HepG2 (cell line): ENCODE measurements around the gene OR4E2. TPM values are rescaled to one million over a fixed set of nuclear protein-coding genes. Genes with fewer than 3 reads are reported as not detected.

ENCODE experiments used
- ATAC-seq: fragments of 200-7000 bp; cut with Tn5 transposase; 3 replicates; pipeline ENCODE4 v1.9.1; 2020; ENCODE audit warnings: mild to moderate bottlenecking, moderate library complexity
- BruUV-seq: library from RNA; stranded (reverse); fragments of 400-500 nt; replicated peaks from 2 replicates; lab custom pipeline; 2021; lab: Mats Ljungman, UMichigan
- CTCF ChIA-PET: fragments of 300-600 bp; formaldehyde crosslinking; extraction: SDS; loops from one replicate; lab custom pipeline; 2021; ENCODE audit warnings: low total read pairs, inconsistent platforms, low intra/inter-chr PET ratio; lab: Yijun Ruan, JAX
- POLR2A ChIA-PET: fragments of 350-600 bp; sonication (Branson Sonifier 250); formaldehyde crosslinking; loops from one replicate; lab custom pipeline; 2020; ENCODE audit warnings: antibody characterized with exemption, inconsistent platforms; lab: Yijun Ruan, JAX
- DNase-seq: peaks from one replicate; pipeline ENCODE4 v3.0.0-alpha.2; 2015; ENCODE audit warnings: low spot score
- FAIRE-seq: peaks from 3 replicates; lab custom pipeline; 2011; peaks lifted over from hg19 to GRCh38; lab: Jason Lieb, UNC
- H2AFZ ChIP-seq: one replicate; pipeline ENCODE4 v1.6.1; 2011; ENCODE audit warnings: low read length, inconsistent platforms
- H3K27ac ChIP-seq: fragments of 300-600 bp; 3 replicates; pipeline ENCODE4 v1.8.0; 2011; ENCODE audit warnings: mixed run types, mild to moderate bottlenecking, mixed read lengths, low read length, inconsistent platforms; ENCODE audit not compliant: insufficient read depth; ENCODE audit errors: extremely low read length
- H3K27me3 ChIP-seq, 2 experiments: fragments of 200-600 bp in 1 of 2; 2 replicates in 1 of 2; 3 replicates in 1 of 2; pipeline versions ENCODE4 v1.6.0 to v1.8.0; 2011; ENCODE audit warnings: low read length in 2 of 2, mild to moderate bottlenecking in 2 of 2, moderate library complexity in 2 of 2, inconsistent platforms in 1 of 2; ENCODE audit not compliant: insufficient read depth in 2 of 2, control insufficient read depth in 1 of 2
- H3K36me3 ChIP-seq, 2 experiments: fragments of 200-600 bp in 1 of 2; replicated peaks in 1 of 2; 2 replicates in 1 of 2; 3 replicates in 1 of 2; pipeline versions ENCODE4 v1.5.1 to v1.8.0; 2011; ENCODE audit warnings: low read length in 2 of 2, inconsistent platforms in 1 of 2; ENCODE audit not compliant: insufficient read depth in 2 of 2, control insufficient read depth in 1 of 2
- H3K4me1 ChIP-seq: 2 replicates; pipeline ENCODE4 v1.5.1; 2012; ENCODE audit warnings: low read length, inconsistent platforms; ENCODE audit not compliant: insufficient read depth
- H3K4me2 ChIP-seq: 2 replicates; pipeline ENCODE4 v1.6.0; 2011; ENCODE audit warnings: low read depth, low read length, inconsistent platforms
- H3K4me3 ChIP-seq, 3 experiments: fragments of 200-600 bp in 1 of 3; sonication (generic), shearing (Covaris generic) in 1 of 3; replicated peaks in 1 of 3; 2 replicates each; pipeline ENCODE4 v1.5.1; 2011 to 2016; ENCODE audit warnings: low read length in 3 of 3, inconsistent platforms in 2 of 3, low read depth in 2 of 3, mild to moderate bottlenecking in 2 of 3, control low read depth in 1 of 3, mixed read lengths in 1 of 3; ENCODE audit not compliant: insufficient read depth in 1 of 3
- H3K79me2 ChIP-seq: one replicate; pipeline ENCODE4 v1.6.1; 2011; ENCODE audit warnings: low read length, inconsistent platforms; ENCODE audit not compliant: insufficient read depth
- H3K9ac ChIP-seq: 2 replicates; pipeline ENCODE4 v1.6.0; 2011; ENCODE audit warnings: mild to moderate bottlenecking, low read depth, low read length, inconsistent platforms; ENCODE audit not compliant: insufficient read depth
- H3K9me3 ChIP-seq: 2 replicates; pipeline ENCODE4 v1.5.1; 2012; ENCODE audit warnings: mild to moderate bottlenecking, low read length
- H4K20me1 ChIP-seq: 2 replicates; pipeline ENCODE4 v1.6.0; 2011; ENCODE audit warnings: inconsistent platforms, mild to moderate bottlenecking, low read length, moderate library complexity; ENCODE audit not compliant: insufficient read depth
- CEBPB ChIP-seq: IDR thresholded peaks from 2 replicates; pipeline ENCODE4 v1.6.1; 2011; ENCODE audit warnings: low read depth, low read length, improper control_type of control experiment, borderline replicate concordance
- CEBPG ChIP-seq: IDR thresholded peaks from 2 replicates; pipeline ENCODE4 v1.6.1; 2016
- CTCF ChIP-seq: sonication (generic); formaldehyde crosslinking; IDR thresholded peaks from 2 replicates; pipeline ENCODE4 v1.5.0; 2020; ENCODE audit warnings: mild to moderate bottlenecking, missing genetic modification reagents, moderate library complexity
- FOXA1 ChIP-seq, 2 experiments: fragments of 450-650 bp in 1 of 2; sonication (generic) in 1 of 2; formaldehyde crosslinking in 1 of 2; IDR thresholded peaks; 2 replicates each; pipeline versions ENCODE4 v1.4.0 to v1.6.1; 2016 to 2020; ENCODE audit warnings: missing genetic modification reagents in 1 of 2
- KLF13 ChIP-seq: sonication (generic); formaldehyde crosslinking; IDR thresholded peaks from 2 replicates; pipeline ENCODE4 v1.4.0; 2020; ENCODE audit warnings: mild to moderate bottlenecking, missing genetic modification reagents
- MNT ChIP-seq: fragments of 450-650 bp; IDR thresholded peaks from 2 replicates; pipeline ENCODE4 v1.6.1; 2016
- POGZ ChIP-seq: sonication (generic); formaldehyde crosslinking; IDR thresholded peaks from 2 replicates; pipeline ENCODE4 v1.4.0; 2020; ENCODE audit warnings: mild to moderate bottlenecking, missing genetic modification reagents
- SALL1 ChIP-seq: sonication (generic); formaldehyde crosslinking; IDR thresholded peaks from 2 replicates; pipeline ENCODE4 v1.8.0; 2022; ENCODE audit warnings: mild to moderate bottlenecking, missing genetic modification reagents
- STAG1 ChIP-seq: sonication (generic); formaldehyde crosslinking; IDR thresholded peaks from 2 replicates; pipeline ENCODE4 v1.4.0; 2020; ENCODE audit warnings: missing genetic modification reagents
- TEF ChIP-seq: sonication (generic); formaldehyde crosslinking; IDR thresholded peaks from 2 replicates; pipeline ENCODE4 v1.5.0; 2020; ENCODE audit warnings: missing genetic modification reagents
- THAP11 ChIP-seq: IDR thresholded peaks from 2 replicates; pipeline ENCODE4 v1.6.1; 2016; ENCODE audit warnings: missing biosample characterization, missing genetic modification reagents
- TIGD3 ChIP-seq: sonication (generic); formaldehyde crosslinking; IDR thresholded peaks from 2 replicates; pipeline ENCODE4 v1.5.1; 2020; ENCODE audit warnings: mild to moderate bottlenecking, missing genetic modification reagents, borderline replicate concordance
- ZBTB43 ChIP-seq: sonication (generic); formaldehyde crosslinking; conservative IDR thresholded peaks from 2 replicates; pipeline ENCODE4 v1.4.0; 2020; ENCODE audit warnings: missing genetic modification reagents
- ZNF317 ChIP-seq: sonication (generic); formaldehyde crosslinking; IDR thresholded peaks from 2 replicates; pipeline ENCODE4 v1.5.0; 2020; ENCODE audit warnings: mild to moderate bottlenecking, missing genetic modification reagents
- ZNF34 ChIP-seq: sonication (generic); formaldehyde crosslinking; IDR thresholded peaks from 2 replicates; pipeline ENCODE4 v1.4.0; 2020; ENCODE audit warnings: mild to moderate bottlenecking, missing genetic modification reagents, borderline replicate concordance
- ZNF501 ChIP-seq: sonication (generic); formaldehyde crosslinking; IDR thresholded peaks from 2 replicates; pipeline ENCODE4 v1.5.1; 2020; ENCODE audit warnings: mild to moderate bottlenecking, moderate library complexity, missing genetic modification reagents
- ZNF549 ChIP-seq: sonication (generic); formaldehyde crosslinking; IDR thresholded peaks from 2 replicates; pipeline ENCODE4 v1.5.0; 2020; ENCODE audit warnings: missing genetic modification reagents
- ZNF580 ChIP-seq: IDR thresholded peaks from 2 replicates; pipeline ENCODE4 v1.6.1; 2016; ENCODE audit warnings: low read depth, borderline replicate concordance
- WGBS: methylation state at CpG from one replicate; pipeline ENCODE4 v1.1.6; 2017; ENCODE audit warnings: low lambda C conversion rate; 5-methylcytosine and 5-hydroxymethylcytosine counted together
- in situ Hi-C: cut with HindIII; loops from 2 replicates; pipeline ENCODE4 v1.10.0; 2017; ENCODE audit warnings: low pct_unique_long_range_greater_than_20kb; ENCODE audit not compliant: extremely low pct_ligation_motif_present
- intact Hi-C: fragments of 100-400 bp; cut with micrococcal nuclease; formaldehyde crosslinking; loops from one replicate; pipeline ENCODE4 v1.10.0; 2022; ENCODE audit not compliant: unreplicated experiment
- polyA plus RNA-seq, 8 experiments: library from polyadenylated mRNA; depleted of rRNA in 3 of 8; stranded (reverse) in 7 of 8; unstranded in 1 of 8; fragments of >200 nt; fragmentation: Illumina TruSeq in 4 of 8; extraction: Trizol in 4 of 8; gene quantifications; 2 replicates each; pipeline versions ENCODE4 v1.2.1 to v1.2.3, GENCODE V29; 2011 to 2016; ENCODE audit warnings: low read depth in 4 of 8, missing spikeins in 1 of 8, mixed read lengths in 1 of 8; ENCODE audit not compliant: insufficient read depth in 1 of 8
- total RNA-seq, 5 experiments: library from RNA; depleted of rRNA; stranded (reverse); fragments of >200 nt; fragmentation: Illumina TruSeq; extraction: Trizol; gene quantifications; 2 replicates each; pipeline ENCODE4 v1.2.3, GENCODE V29; 2016; ENCODE audit warnings: low read depth in 1 of 5

OR4E2 gene
- total and polyA plus RNA-seq, 2 of the 13 experiments (the other 11 are each of a cell fraction or from before 2014, with no cell fraction given), result not detected

- FAIRE-seq (peak; percentile 42), DNase-seq (peak; percentile 66)
- in situ Hi-C loops, result loop anchor here (25.0 kb wide), 1 partner anchor 99 kb away; no protein-coding TSS in a partner anchor
- TF ChIP-seq MNT, result no peak
- no peak for TF ChIP-seq ZNF501 (CRISPR knock-in tag)
- TF ChIP-seq KLF13 (CRISPR knock-in tag), result no peak
- no peak for TF ChIP-seq POGZ (CRISPR knock-in tag)
- no peak for TF ChIP-seq ZNF580 (CRISPR knock-in tag)
- TF ChIP-seq ZBTB43 (CRISPR knock-in tag), result 0 out of 2 replicates have a peak, but pooled peaks have one; percentile 25
- TF ChIP-seq CTCF, result peak; percentile 73
- no peak for TF ChIP-seq ZNF549 (CRISPR knock-in tag)
- peak; percentile 35; the same call in 1 of the 2 replicates for TF ChIP-seq STAG1 (CRISPR knock-in tag)
- TF ChIP-seq FOXA1 (IDR thresholded peaks at IDR 0.05), result no peak
- peak; percentile 70; the same call in 1 of the 2 replicates for TF ChIP-seq FOXA1 (CRISPR knock-in tag; IDR thresholded peaks at IDR 0.05)
- TF ChIP-seq SALL1, result no peak
- peak; percentile 94 for TF ChIP-seq TEF
- no peak for TF ChIP-seq ZNF317 (CRISPR knock-in tag)
- peak; percentile 74 for TF ChIP-seq CEBPG (CRISPR knock-in tag)
- peak; percentile 63; the same call in 1 of the 2 replicates for TF ChIP-seq CEBPB
- TF ChIP-seq ZNF34 (CRISPR knock-in tag), result no peak
- no peak for TF ChIP-seq THAP11
- no peak for TF ChIP-seq TIGD3 (CRISPR knock-in tag)
Measured at GRCh38 chr14:21711360-21711961, 57.8 kb downstream of the OR4E2 start.

More at GRCh38 chr14:21711360-21711961, 57.8 kb downstream of the OR4E2 start:
- H3K4me1 ChIP-seq, result no peaks in the 10 kb centered on the region
- no peak overlapping the region for H3K27ac ChIP-seq
- ChIA-PET POLR2A (no interaction called here), CTCF (interaction anchor here (1.4 kb wide), 1 partner anchor 24 kb away, joined by 3 read pairs; no protein-coding TSS in a partner anchor)
- no peak overlapping the region for H3K9ac ChIP-seq
- no peaks in the 10 kb centered on the region for H3K36me3 ChIP-seq
- H3K4me2 ChIP-seq, result no peak overlapping the region
- 14% methylated on average over 3 of the region's 3 CpGs for WGBS
- H3K9me3 ChIP-seq, result no peaks in the 10 kb centered on the region
- intact Hi-C loops, result loop anchor here (2.0 kb wide), 1 partner anchor 71 kb away; no protein-coding TSS in a partner anchor
- H3K27me3 ChIP-seq, result no peaks in the 10 kb centered on the region; a peak in 1 of 5 replicates
- no peaks in the 10 kb centered on the region for H3K79me2 ChIP-seq
- no peak overlapping the region for H2AFZ ChIP-seq
- H3K4me3 ChIP-seq, result no peak overlapping the region
- ATAC-seq, result peak; percentile 91
- no TSS peak for BruUV-seq
- H4K20me1 ChIP-seq, result no peaks in the 10 kb centered on the region
